Measurements from ENCODE around the gene NLRP14.

NLRP14 gene

DNA sequence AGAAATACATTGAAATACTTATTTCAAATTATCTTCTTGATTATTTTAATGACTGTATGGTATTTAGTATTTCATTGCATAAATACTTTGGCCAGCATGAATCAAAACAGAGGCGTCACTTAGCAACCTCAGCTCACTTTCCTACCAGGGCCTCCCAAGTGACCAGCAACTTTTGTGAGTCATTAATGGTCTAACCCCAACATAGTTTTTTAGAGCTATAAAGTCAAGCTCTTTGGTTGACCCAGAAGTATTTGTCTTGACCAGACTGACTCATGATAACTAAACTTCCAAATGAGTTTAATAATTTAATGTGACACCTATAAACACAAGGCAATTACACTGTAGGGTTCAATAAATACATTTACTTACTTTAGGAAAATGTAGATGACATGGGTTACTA is 40.6 kb downstream of the NLRP14 start:
- no peak for DNase-seq

DNA sequence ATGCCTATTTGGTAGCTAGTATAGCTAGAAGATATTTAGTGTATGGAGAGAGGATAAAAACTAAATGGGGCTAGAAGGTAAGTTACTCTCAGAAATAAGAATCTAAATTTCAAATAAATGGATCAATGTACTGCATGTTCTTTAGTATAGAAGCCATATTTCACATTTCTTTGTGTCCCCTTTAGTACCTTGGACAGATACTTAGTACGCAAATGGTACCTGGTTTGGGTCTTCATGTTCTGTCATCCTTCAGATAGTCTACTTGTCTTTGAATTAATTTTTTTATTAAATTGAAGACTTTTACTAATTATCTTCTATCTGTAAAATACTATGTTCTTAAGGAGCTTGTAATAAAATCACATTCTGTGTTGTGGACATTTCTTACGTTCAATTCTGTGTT is 42.3 kb downstream of the NLRP14 start:
- DNase-seq = no peak

DNA sequence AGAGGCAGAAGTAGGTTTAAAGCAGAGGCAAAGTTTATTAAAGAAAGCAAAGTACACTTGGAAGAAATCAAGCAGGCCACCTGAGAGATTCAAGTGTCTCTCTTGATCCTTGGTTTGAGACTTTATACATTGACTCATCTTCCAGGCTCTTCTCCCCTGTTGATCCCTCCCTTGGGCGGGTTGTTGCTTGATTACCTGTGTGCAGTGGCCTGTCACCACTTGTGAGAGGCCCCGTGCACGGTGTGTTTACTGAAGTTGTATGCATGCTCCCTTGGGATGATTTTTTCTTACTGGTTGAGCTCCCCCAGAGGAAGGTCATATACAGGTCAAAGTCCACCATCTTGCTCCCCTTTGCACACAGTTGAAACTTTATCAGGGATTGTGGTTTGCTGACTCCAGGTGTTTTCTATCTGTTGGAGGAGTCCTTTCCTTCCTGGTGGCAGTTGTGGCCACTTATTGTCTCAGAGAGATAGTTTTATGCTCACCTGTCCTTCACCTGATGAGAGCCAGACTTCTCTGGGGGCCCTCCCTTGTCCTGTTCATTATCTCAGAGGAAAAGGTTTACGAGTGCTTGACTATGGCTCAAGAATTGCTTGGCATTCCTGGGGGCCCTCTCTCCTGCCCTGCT is 52.2 kb downstream of the NLRP14 start:
- DNase-seq = no peak

DNA sequence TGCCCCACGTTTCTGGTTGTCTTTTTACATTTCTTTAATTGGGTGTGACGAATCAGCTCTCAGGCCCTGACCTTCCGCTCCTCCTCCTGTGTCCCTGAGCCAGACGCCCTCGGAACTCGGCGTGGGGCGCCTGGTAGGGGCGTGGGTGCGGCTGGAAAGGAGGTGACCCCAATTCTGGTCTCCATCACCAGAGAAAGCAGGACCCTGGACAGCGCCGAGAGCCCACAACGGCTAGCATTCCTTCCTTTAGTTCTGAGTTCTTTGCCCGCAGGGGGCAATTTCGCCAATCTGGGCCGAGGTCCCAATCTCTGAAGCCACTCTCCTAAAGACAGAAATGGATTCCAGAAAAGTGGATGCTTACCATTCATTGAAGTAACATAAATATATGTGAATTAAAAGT is 56.8 kb downstream of the NLRP14 start:
- no peak for DNase-seq

DNA sequence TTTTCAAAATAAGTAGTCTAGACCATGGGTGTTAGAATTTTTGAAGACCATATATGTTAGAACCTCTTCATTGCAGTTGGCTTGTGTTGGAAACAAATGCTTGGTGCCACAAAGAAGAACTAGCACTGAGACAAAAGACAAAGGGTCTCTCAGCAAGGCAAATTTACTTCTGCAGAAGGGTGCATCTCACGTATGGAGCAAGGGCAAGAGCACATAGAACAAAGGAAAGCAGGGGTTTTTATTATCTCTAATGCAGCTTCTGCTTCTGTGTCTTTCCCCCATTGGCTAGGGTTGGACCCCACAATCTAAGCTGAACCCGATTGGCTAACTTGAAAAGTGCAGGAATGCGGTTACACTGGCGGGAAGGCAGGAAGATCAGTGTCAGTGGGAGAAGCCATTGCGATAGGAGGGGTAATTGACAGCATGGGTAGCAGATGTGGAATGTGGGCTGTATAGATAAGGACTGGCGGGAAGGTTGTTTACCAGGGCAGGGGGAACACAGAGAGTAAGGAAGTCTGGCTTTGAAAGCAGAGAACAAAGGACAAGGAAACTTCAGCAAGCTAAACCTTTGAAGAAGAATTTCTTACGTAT is 59.4 kb downstream of the NLRP14 start:
- DNase-seq = no peak

DNA sequence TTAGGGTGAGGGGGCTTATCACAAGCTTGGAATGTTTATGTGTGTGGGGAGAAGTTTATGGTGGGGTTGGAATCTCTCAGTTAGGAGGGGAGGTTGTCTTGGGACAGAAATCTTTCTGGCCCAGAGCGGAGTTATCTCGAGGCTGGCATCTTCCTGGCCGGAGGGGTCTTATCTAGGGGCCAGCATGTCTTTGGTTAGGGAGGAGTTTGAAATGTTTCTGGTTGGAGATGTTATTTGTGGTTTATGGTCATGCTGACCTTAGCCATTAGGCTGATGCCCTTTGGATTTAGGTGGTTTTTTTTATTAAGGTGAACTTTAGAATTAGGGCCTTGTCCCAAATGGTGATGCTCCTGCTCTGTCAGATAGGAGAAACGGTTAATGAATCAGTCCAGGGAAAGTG is 60.6 kb downstream of the NLRP14 start:
- no peak for DNase-seq

DNA sequence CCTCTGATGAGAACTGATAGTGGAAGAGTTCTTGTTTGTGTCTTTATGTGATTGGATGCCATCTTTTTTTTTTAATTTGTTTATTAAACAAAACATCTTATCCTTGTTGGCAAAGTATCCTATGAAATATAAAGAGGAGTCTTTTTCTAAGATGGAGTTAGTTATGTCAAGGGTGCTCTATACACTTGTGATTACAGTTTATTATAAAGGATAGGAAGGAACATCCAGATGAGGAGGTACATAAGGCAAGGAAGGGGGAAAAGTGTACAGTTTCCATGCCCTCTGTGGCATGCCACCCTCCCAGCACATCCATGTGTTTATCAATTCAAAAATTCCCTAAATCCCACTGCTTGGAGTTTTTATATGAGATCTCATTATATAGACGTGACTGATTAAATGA is 61.2 kb downstream of the NLRP14 start:
- DNase-seq = no peak

DNA sequence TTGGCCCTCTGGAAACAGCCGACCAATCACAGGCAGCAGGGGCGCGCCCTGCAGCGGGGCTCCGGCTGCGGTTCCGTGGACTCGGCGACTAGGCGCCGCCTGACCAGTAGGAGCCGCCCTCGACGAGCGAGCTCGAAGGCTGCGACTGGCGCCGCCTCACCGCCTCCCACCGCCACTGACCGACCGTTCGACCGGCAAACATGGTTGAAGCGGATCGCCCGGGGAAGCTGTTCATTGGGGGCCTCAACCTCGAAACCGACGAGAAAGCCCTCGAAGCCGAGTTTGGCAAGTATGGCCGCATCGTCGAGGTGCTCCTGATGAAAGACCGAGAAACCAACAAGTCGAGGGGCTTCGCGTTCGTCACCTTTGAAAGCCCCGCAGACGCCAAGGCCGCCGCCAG is 68.6 kb downstream of the NLRP14 start, which contains the start of gene RBMXL2:
Gene RBMXL2 (plus strand): TSS at position 78 of the 400 bp plus-strand sequence. CDS start 123 bp downstream, at position 201.
- DNase-seq = no peak

DNA sequence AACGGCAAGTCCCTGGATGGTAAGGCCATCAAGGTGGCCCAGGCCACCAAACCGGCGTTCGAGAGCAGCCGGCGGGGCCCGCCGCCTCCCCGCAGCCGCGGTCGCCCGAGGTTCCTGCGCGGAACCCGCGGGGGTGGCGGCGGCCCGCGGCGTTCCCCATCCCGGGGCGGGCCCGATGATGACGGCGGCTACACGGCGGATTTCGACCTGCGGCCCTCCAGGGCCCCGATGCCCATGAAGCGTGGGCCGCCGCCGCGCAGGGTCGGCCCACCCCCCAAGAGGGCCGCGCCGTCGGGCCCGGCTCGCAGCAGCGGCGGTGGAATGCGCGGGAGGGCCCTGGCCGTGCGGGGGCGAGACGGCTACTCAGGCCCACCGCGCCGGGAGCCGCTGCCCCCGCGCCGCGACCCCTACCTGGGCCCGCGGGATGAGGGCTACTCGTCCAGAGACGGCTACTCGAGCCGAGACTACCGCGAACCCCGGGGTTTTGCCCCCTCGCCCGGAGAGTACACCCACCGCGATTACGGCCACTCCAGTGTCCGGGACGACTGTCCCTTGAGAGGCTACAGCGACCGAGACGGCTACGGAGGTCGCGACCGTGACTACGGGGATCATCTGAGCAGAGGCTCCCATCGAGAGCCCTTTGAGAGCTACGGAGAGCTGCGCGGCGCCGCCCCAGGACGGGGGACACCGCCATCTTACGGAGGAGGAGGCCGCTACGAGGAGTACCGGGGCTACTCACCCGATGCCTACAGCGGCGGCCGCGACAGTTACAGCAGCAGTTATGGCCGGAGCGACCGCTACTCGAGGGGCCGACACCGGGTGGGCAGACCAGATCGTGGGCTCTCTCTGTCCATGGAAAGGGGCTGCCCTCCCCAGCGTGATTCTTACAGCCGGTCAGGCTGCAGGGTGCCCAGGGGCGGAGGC is 69.3 kb downstream of the NLRP14 start:
- no peak for DNase-seq

DNA sequence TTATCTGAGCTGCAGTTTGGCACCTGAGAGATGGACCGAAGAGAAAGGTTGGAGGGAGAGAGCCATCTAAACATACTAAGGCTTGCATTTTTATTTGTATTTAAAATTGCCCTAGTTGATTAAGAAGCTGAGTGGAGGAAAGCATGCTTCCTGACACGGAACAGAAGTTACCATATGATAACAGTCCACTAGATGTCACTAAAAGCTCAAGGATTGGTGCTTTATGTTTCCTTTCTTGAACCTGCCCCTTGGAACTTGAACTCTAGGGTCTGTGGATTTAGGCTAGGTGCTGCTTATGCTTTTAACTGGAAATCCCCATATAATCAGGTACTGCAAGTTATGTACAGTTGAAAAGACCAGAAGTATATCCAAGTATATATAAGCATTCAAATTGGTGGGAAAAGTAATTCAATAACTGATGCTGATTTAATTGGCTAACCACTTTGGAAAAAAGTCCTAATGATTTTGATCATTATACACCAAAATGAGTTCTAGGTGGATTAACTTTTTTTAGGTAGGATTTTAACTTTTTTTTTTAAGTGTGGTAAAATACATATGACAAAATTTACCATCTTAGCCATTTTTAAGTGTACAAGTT is 78.1 kb downstream of the NLRP14 start:
- peak; percentile 21 for DNase-seq

DNA sequence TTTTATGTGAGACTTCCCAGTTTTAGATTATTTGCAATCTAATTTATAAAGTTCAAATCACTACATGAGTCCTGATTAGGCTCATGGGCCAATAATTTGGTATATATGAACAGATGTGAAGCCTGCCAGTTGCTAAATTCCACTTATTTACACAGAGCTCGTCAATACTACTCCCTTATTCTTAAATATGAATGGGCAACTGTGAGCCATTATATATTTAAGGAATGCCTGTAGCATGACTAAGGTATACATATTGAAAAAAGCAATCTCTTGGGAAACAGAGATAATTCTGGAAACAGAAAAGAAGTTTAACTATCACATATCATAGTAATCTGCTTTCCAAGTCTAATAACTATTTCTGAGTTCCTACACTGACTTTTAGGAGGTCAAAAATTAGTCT is 95.5 kb downstream of the NLRP14 start:
- no peak for DNase-seq

DNA sequence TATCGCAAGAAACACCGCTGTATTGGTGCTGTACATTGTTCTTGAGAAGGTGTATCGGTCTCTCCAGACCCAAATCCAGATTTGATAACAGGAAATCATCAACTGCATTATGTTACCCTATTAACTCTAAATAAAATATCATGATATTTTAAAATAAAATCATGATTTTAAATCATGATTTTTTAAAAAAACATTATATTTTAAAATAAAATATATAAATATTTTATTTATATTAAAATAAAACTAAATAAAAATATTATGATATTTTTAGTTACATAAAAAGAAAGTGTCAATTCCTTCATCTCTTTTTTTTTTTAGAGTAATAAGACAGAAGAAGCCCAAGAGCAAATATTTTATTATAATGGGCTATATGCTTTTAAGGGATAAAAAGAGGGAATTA is 96.1 kb downstream of the NLRP14 start:
- no peak for DNase-seq

Data from NCI-H2227 treated with DMSO at 0.1 percent for 48 hours (cell line).